NCI-H1694 treated with DMSO at 0.1 percent for 48 hours (cell line): Measurements from ENCODE around the gene KCTD13.
"Not testable (repeated sequence)": the region's sequence is repeated elsewhere in the genome, so short reads cannot be mapped to it uniquely, and the experiment has no call there.

Experiments
- DNase-seq: peaks from one replicate; lab custom pipeline; 2025; lab: John Stamatoyannopoulos, UW

Gene KCTD13

DNA sequence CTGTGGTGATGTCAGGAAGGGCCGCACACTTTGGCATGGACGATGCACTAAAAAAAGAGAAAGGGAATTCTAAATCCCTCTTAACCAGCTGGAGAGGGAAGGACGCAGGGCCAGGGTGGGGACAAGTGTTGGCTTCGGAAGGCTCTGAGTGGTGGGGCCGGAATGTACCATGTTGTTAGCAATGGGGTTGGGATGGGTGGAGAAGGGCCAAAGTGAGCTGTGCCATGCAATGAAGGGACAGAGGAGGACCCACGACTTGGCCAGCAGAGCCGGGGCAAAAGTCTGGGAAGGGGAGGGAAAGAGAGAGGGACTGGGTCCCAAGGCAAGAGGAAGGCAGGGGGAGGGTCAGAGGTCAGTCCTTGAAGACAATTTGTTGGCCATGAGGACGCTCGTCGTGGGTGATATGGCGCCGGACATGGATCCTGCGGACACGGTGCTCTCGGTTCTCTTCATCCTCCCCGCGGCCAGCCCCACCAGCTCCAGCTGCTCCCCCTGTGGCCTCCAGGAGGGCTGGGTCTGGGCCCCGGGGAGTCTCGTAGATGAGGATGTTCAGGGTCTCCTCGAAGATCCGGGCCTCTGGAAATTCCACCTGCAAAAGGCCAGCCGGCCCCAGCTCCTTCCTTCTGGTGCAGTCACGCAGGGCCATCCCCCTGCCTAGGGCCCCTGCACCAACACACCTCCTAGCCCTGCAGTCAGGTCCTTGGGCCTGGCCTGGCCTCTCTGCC is 19.3 kb downstream of the KCTD13 start:
- no peak for DNase-seq

GRCh38 chr16:29905668-29906067 is 20.4 kb downstream of the KCTD13 start:
- DNase-seq: no peak

DNA sequence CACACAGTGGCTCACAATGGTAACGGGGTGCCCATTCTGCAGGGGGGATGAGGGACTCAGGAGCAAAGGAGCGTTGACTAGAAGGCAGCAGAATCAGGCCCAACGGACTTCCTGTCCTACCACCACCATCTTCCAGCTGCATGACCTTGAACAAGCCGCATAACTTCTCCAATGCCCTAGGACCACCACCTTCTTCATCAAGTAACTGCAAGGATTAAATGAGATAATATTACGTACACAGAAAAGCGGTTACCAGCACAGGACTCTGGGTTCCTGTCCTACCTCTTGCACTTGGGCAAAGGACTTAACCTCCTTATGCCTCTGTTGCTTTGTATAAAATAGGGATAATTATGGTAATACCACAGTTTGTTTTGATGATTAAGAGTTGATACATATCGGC is 21.1 kb downstream of the KCTD13 start:
- DNase-seq: no peak

GRCh38 chr16:29903590-29903989 is 22.4 kb downstream of the KCTD13 start:
- DNase-seq: no peak

DNA sequence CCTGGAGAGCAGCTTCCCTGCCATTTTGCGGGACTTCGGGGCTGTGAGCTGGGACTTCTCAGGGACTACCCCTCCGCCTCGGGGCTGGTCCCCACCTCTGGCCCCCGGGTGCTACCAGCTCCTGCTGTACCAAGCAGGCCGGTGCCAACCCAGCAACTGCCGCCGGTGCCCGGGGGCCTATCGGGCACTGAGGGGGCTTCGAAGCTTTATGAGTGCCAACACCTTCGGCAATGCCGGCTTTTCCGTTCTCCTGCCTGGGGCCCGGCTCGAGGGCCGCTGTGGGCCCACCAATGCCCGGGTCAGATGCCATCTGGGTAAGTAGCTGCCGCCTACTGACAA is 24.4 kb downstream of the KCTD13 start:
- no peak for DNase-seq

- no peak for DNase-seq
These were observed 25.0 kb downstream of the KCTD13 start for GRCh38 chr16:29900888-29901606.

DNA sequence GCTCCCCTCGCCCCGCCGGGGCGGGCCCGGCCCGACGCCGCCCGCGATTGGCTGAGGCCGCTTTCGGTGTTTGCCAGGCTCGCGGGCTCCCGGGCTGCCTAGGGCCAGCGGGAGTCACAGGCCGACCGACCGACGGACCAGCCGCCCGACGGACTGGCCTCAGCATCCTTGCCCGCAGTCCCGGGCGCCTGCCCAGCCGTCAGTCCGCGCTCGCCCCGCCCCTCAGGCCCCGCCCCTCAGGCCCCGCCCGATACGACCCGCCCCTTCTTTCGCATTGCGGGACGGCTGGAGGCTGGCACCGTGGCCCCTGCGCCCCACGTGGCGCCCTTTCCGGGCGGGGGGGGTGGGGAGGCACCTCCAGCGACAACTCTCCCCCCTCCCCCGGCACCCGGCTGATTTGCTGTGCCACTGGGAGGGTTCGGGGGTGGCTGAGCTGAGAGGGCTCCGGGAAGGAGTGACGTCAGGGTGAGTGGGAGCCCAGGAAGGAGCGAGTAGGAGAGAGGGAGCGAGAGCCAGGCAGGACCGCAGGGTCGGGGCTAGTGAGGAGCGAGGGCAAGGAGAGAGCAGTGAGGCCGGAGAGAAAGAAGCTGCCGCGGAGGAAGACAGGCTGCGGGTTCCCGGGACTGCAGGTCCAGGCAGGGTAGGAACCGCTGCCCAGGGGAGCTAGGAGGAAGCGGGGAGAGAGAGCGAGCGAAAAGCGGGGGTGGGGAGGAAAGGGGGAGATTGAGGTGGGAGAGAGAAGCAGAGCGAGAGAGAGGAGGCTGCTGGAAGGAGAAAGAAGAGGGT is 25.7 kb downstream of the KCTD13 start, which contains the start of gene ASPHD1:
ASPHD1 (plus strand) TSS at position 387 of the 786 bp plus-strand sequence. CDS start 484 bp downstream, outside the sequence.
- DNase-seq: peak; percentile 38

- peak; percentile 91 for DNase-seq
These were observed 26.4 kb downstream of the KCTD13 start, which contains the start of gene SEZ6L2 for GRCh38 chr16:29899516-29900101. Gene SEZ6L2 (minus strand): TSS chr16:29899550. CDS start chr16:29899019, 531 bp downstream.

GRCh38 chr16:29898804-29899515 is 27.1 kb downstream of the KCTD13 start:
- DNase-seq: no peak

GRCh38 chr16:29898135-29898803 is 27.8 kb downstream of the KCTD13 start:
- DNase-seq: no peak

GRCh38 chr16:29897333-29897732 is 28.7 kb downstream of the KCTD13 start:
- no peak for DNase-seq

- no peak for DNase-seq
These were observed 29.2 kb downstream of the KCTD13 start for GRCh38 chr16:29896841-29897240.

DNA sequence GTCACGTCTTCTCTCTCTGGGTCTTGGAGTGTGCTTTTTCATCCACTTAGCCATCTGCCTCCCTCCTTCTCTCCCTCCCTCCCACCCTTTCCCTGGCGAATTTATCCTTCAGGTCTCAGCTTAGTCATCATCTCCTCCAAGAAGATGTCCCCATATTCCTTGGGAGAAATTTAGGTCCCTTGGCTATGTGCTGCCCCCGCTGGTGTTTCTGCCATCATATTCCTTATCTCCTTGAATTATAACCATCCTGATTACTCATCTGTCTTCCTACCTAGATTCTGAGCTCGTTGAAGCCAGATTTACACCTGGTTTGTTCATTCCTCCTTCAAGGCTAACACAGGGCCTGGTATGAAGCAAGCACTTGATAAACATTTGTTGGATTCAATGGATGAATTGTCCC is 31.7 kb downstream of the KCTD13 start:
- DNase-seq: no peak

DNA sequence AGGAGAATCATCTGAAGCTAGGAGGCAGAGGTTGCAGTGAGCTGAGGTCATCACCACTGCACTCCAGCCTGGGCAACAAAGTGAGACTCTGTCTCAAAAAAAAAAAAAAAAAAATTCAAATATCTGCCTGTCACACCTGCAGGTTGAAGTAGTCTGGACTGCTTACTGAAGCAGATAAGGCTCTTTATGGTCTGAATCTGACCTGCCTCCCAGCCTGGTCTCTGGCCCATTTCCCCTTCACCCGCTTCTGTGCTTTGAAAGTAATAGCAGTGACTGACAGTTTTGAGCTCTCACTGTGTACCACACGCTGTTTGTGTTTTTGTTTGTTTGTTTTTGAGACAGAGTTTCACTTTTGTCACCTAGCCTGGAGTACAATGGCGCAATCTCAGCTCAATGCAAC is 32.5 kb downstream of the KCTD13 start:
- no peak for DNase-seq

GRCh38 chr16:29892458-29892813 is 33.6 kb downstream of the KCTD13 start:
- no peak for DNase-seq

- DNase-seq: no peak
These were observed 34.2 kb downstream of the KCTD13 start for GRCh38 chr16:29891525-29892457.

GRCh38 chr16:29889372-29889771 is 36.7 kb downstream of the KCTD13 start:
- not testable (repeated sequence) for DNase-seq

GRCh38 chr16:29883987-29884386 is 42.0 kb downstream of the KCTD13 start:
- DNase-seq: no peak

- no peak for DNase-seq
These were observed 45.0 kb downstream of the KCTD13 start for GRCh38 chr16:29881050-29881449.

DNA sequence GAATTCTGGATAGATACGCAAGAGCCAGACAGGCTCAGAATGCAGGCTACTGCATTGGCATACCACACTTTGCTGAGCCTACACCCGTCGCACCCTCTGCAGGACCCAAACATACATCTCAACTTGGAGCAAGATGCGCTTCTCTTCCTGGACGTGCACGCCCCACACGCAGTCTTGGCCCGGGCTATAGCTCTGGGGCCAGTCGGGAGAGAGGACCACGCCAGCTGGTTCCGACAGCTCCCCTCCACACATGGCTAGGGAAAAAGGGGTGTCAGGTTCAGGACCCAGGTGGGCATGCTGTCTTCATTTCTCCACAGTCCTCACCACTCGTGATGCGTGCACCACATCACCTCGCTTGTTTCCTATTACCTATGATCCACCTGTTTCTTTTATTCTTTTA is 47.9 kb downstream of the KCTD13 start:
- DNase-seq: no peak
